Measurements from ENCODE around the gene TIPIN. TPM values are rescaled to one million over a fixed set of nuclear protein-coding genes. Genes with fewer than 3 reads are reported as not detected.
"Not testable (repeated sequence)": the region's sequence is repeated elsewhere in the genome, so short reads cannot be mapped to it uniquely, and the experiment has no call there.

The TIPIN gene
- total and polyA plus RNA-seq, 12 donors, result 2.4 to 5.4 (median 3.4) TPM

DNA sequence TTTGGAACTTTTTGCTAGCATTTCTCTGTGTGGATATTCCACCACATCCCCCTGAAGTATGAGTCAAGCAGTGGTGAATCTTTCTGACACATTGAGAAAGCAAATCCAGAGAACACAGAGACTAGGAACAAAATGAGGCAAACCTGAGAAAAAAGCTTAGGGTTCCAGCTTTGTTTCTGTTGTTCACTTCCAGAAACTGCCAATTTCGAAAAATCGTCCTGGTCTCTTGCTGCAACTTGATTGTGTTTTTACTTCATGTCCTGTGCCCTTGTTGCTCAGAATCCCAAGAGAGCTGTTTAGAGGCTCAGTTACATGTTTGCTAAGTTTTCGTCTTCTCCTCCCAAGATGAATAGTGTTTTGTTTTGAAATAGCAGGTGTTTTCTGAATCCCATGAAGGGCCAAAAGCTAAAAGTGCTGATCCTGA is 43.9 kb upstream of the TIPIN start:
- TF ChIP-seq, protein P1, sequence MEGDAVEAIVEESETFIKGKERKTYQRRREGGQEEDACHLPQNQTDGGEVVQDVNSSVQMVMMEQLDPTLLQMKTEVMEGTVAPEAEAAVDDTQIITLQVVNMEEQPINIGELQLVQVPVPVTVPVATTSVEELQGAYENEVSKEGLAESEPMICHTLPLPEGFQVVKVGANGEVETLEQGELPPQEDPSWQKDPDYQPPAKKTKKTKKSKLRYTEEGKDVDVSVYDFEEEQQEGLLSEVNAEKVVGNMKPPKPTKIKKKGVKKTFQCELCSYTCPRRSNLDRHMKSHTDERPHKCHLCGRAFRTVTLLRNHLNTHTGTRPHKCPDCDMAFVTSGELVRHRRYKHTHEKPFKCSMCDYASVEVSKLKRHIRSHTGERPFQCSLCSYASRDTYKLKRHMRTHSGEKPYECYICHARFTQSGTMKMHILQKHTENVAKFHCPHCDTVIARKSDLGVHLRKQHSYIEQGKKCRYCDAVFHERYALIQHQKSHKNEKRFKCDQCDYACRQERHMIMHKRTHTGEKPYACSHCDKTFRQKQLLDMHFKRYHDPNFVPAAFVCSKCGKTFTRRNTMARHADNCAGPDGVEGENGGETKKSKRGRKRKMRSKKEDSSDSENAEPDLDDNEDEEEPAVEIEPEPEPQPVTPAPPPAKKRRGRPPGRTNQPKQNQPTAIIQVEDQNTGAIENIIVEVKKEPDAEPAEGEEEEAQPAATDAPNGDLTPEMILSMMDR (IDR thresholded peaks at IDR 0.05), result no peak
- Histone ChIP-seq H3K36me3 (peaks cover 0 to 18% (median 0%) of the 10 kb centered on the region in 9 donors), H3K27me3 (no peaks in the 10 kb centered on the region), H3K27ac (no peak overlapping the region), H3K4me3 (no peak overlapping the region), H3K4me1 (peaks cover 6 to 57% (median 19%) of the 10 kb centered on the region in 9 donors), H3K9me3 (no peaks in the 10 kb centered on the region)
- WGBS, 2 donors, result 66 to 69% methylated on average over 3 of the region's 3 CpGs
- intact Hi-C loops (cut with DNase I), result loop anchor here in 1 of 10 donors (10.0 kb wide), 1 partner anchor 84 kb away; no protein-coding TSS in a partner anchor
- DNase-seq (no peak), ATAC-seq (no peak)

DNA sequence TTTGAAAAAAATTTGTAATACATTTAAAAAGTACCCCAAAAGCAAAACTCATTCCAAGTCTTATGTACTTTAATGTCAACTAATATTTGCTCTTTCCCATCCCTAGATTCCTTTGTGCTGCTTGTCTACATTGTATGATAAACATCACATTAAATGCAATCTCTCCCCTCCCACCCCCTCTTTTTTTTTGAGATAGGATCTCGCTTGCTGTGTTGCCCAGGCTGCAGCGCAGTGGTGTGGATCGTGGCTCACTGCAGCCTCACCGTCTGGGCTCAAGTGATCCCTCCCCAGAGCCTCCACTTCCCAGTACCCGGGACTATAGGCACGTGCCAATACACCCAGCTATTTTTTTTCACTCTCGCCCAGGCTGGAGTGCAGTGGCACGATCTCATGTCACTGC is 42.8 kb upstream of the TIPIN start:
- DNase-seq, result no peak
- Histone ChIP-seq H3K27me3 (no peaks in the 10 kb centered on the region), H3K4me1 (peaks cover 4 to 55% (median 8%) of the 10 kb centered on the region in 9 donors), H3K9me3 (no peaks in the 10 kb centered on the region), H3K27ac (no peak overlapping the region), H3K4me3 (no peak overlapping the region), H3K36me3 (peaks cover 0 to 18% (median 0%) of the 10 kb centered on the region in 9 donors)
- TF ChIP-seq, protein P1 (IDR thresholded peaks at IDR 0.05), result no peak
- ATAC-seq, result no peak
- intact Hi-C loops (cut with DNase I), result no loop called here
- WGBS, 2 donors, result 93 to 94% methylated on average over 8 of the region's 8 CpGs

DNA sequence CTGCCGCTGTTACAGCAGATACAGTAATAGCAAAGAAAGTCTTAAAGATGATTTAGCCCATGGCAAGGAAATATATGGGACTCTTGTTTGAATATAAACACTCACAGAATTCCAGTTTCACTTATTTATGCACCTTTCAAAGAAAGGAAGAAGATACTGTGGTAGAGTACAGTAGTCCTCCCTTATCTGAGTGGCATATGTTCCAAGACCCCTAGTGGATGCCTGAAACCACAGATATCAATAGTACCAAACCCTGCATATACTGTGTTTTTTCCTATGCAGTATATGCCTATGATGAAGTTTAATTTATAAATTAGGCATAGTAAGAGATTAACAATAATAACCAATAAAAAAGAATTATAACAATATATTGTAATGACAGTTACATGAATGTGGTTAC is 38.4 kb upstream of the TIPIN start:
- WGBS, 2 donors, result 94 to 98% methylated on average over 1 of the region's 1 CpG
- peaks cover 0 to 27% (median 0%) of the 10 kb centered on the region in 9 donors for H3K36me3 ChIP-seq
- no peak overlapping the region for H3K27ac ChIP-seq
- no peak for DNase-seq
- ATAC-seq, result no peak
- TF ChIP-seq, protein P1 (IDR thresholded peaks at IDR 0.05), result no peak
- no peak overlapping the region for H3K4me3 ChIP-seq
- H3K4me1 ChIP-seq, result peaks cover 0 to 60% (median 10%) of the 10 kb centered on the region in 9 donors
- H3K9me3 ChIP-seq, result no peaks in the 10 kb centered on the region
- H3K27me3 ChIP-seq, result no peaks in the 10 kb centered on the region
- intact Hi-C loops (cut with DNase I), result no loop called here

DNA sequence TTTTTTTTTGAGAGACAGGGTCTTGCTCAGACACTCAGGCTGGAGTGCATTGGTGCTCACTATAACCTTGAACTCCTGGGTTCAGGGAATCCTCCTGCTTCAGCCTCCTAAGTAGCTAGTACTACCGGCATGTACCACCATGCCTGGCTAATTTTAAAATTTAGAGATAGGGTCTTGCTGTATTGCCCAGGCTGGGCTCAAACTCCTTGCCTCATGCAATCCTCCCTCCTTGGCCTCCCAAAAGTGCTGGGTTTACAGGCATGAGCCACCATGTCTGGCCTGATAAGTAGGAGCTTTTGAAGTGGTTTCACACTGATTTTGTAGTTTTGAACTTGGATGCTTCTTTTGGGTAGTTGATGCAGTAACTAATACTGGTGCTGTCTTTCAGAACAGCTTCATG is 38.0 kb upstream of the TIPIN start:
- Histone ChIP-seq H3K27ac (no peak overlapping the region), H3K4me1 (peaks cover 0 to 61% (median 14%) of the 10 kb centered on the region in 9 donors), H3K4me3 (no peak overlapping the region), H3K27me3 (no peaks in the 10 kb centered on the region), H3K9me3 (no peaks in the 10 kb centered on the region), H3K36me3 (peaks cover 0 to 31% (median 0%) of the 10 kb centered on the region in 9 donors)
- ATAC-seq (no peak), DNase-seq (no peak)
- TF ChIP-seq, protein P1 (IDR thresholded peaks at IDR 0.05), result no peak
- intact Hi-C loops (cut with DNase I), result no loop called here
- 93 to 100% methylated on average over 1 of the region's 1 CpG for WGBS, 2 donors

DNA sequence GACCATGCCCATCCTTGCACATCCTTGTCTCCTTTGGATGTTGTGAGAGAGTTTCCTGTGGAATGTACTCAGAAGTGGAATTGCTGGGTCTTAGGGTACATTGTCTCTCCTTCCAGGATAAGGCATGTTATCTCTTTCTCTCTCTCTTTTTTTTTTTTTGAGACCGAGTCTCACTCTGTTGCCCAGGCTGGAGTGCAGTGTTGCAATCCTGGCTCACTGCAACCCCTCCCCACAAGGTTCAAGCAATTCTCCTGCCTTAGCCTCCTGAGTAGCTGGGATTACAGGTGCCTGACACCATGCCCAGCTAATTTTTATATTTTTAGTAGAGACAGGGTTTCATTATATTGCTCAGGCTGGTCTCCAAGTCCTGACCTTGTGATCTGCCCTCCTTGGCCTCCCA is 36.6 kb upstream of the TIPIN start:
- Histone ChIP-seq H3K36me3 (peaks cover 0 to 26% (median 0%) of the 10 kb centered on the region in 9 donors), H3K4me1 (peaks cover 2 to 76% (median 28%) of the 10 kb centered on the region in 9 donors)
- H3K9me3 ChIP-seq; intact Hi-C loops (cut with DNase I); H3K27me3 ChIP-seq; H3K4me3 ChIP-seq; DNase-seq; H3K27ac ChIP-seq; ATAC-seq: not testable (repeated sequence)
- 91 to 100% methylated on average over 1 of the region's 1 CpG for WGBS, 2 donors
